ENCODE results near the gene SEZ6L2. TPM values are rescaled to one million over a fixed set of nuclear protein-coding genes. Genes with fewer than 3 reads are reported as not detected.
"Not testable (repeated sequence)": the region's sequence is repeated elsewhere in the genome, so short reads cannot be mapped to it uniquely, and the experiment has no call there.

Gene SEZ6L2
- total RNA-seq, 1 experiment from 2014 or later = not detected

DNA sequence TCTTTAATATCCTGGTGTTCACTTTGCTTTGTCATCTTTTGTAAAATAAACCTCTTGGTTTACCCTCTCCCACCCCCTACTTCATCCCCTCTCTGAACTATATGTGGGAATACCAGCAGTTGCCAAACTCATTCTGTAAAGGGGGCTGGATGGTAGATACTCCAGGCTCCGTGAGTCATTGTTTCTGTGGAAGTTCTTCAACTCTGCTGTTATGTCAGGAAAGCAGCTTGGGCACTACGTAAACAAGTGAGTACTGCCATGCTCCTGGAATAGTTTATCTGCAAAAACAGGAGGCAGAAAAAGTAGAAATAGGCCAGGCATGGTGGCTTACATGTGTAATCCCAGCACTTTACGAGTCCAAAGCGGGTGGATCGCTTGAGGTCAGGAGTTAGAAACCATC, 61.5 kb downstream of the SEZ6L2 start:
- Histone ChIP-seq H4K20me1 (ENCODE audit: insufficient read depth, low read depth, low read length) (no peaks in the 10 kb centered on the region), H3K9ac (ENCODE audit: low read length) (no peak overlapping the region), H3K36me3 (ENCODE audit: insufficient read depth, low read length) (no peaks in the 10 kb centered on the region)

DNA sequence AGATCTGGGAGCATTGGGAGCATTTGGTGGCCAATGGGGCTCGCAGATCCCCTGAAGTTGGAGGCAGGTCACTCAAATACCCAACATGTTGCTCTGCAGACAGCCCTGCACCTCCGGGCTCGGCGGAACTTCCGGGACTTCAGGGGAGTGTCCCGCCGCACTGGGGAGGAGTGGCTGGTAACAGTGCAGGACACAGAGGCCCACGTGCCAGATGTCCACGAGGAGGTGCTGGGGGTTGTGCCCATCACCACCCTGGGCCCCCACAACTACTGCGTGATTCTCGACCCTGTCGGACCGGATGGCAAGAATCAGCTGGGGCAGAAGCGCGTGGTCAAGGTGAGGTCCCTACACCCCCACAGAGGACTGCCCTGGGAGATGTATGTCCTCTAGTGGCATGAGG, 62.7 kb downstream of the SEZ6L2 start:
- Histone ChIP-seq H3K27ac (ENCODE audit: low read length) (no peak overlapping the region), H3K36me3 (ENCODE audit: insufficient read depth, low read length) (no peaks in the 10 kb centered on the region), H3K9me3 (ENCODE audit: low read length) (no peaks in the 10 kb centered on the region), H3K4me2 (ENCODE audit: low read depth, low read length, poor library complexity, severe bottlenecking) (no peak overlapping the region), H3K27me3 (ENCODE audit: low read length) (no peaks in the 10 kb centered on the region), H3K9me2 (replicated peaks; ENCODE audit: insufficient read depth, low read length) (no peaks in the 10 kb centered on the region), H3K9ac (ENCODE audit: low read length) (no peak overlapping the region), H2AFZ (ENCODE audit: low read length) (no peak overlapping the region), H4K20me1 (ENCODE audit: insufficient read depth, low read depth, low read length) (no peaks in the 10 kb centered on the region), H3K4me1 (ENCODE audit: low read length) (no peaks in the 10 kb centered on the region), H3K4me3 (ENCODE audit: low read length) (no peak overlapping the region), H3K79me2 (ENCODE audit: low read length) (no peaks in the 10 kb centered on the region)
- DNase-seq = no peak

More for the DNA sequence above, 61.5 kb downstream of the SEZ6L2 start:
- no peaks in the 10 kb centered on the region for H3K9me3 ChIP-seq (ENCODE audit: low read length)
- DNase-seq = no peak
- H3K4me3 ChIP-seq (ENCODE audit: low read length) = no peak overlapping the region
- no peaks in the 10 kb centered on the region for H3K4me1 ChIP-seq (ENCODE audit: low read length)
- no peak overlapping the region for H3K27ac ChIP-seq (ENCODE audit: low read length)
- no peaks in the 10 kb centered on the region for H3K79me2 ChIP-seq (ENCODE audit: low read length)
- no peaks in the 10 kb centered on the region for H3K9me2 ChIP-seq (replicated peaks; ENCODE audit: insufficient read depth, low read length)
- H2AFZ ChIP-seq (ENCODE audit: low read length) = no peak overlapping the region
- H3K4me2 ChIP-seq (ENCODE audit: low read depth, low read length, poor library complexity, severe bottlenecking) = no peak overlapping the region
- H3K27me3 ChIP-seq (ENCODE audit: low read length) = no peaks in the 10 kb centered on the region

DNA sequence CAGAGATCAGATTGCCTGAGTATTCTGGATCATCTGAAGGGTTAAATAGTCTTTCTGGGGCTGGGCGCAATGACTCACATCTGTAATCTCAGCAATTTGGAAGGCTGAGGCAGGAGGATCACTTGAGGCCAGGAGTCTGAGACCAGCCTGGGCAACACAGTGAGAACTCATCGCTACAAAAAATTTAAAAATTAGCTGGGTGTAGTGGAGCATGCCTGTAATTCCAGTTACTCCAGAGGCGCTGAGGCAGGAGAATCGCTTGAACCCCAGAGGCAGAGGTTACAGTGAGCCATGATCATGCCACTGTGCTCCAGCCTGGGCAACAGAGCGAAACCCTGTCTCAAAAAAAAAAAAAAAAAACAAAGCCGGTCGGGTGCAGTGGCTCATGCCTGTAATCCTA, 63.4 kb downstream of the SEZ6L2 start:
- Histone ChIP-seq H3K36me3 (ENCODE audit: insufficient read depth, low read length) (no peaks in the 10 kb centered on the region), H3K9ac (ENCODE audit: low read length) (no peak overlapping the region), H3K4me3 (ENCODE audit: low read length) (no peak overlapping the region), H3K79me2 (ENCODE audit: low read length) (no peaks in the 10 kb centered on the region), H3K4me1 (ENCODE audit: low read length) (no peaks in the 10 kb centered on the region), H4K20me1 (ENCODE audit: insufficient read depth, low read depth, low read length) (no peaks in the 10 kb centered on the region), H3K27me3 (ENCODE audit: low read length) (no peaks in the 10 kb centered on the region), H3K27ac (ENCODE audit: low read length) (no peak overlapping the region), H3K9me3 (ENCODE audit: low read length) (no peaks in the 10 kb centered on the region), H2AFZ (ENCODE audit: low read length) (no peak overlapping the region), H3K9me2 (replicated peaks; ENCODE audit: insufficient read depth, low read length) (no peaks in the 10 kb centered on the region), H3K4me2 (ENCODE audit: low read depth, low read length, poor library complexity, severe bottlenecking) (no peak overlapping the region)
- DNase-seq = no peak

DNA sequence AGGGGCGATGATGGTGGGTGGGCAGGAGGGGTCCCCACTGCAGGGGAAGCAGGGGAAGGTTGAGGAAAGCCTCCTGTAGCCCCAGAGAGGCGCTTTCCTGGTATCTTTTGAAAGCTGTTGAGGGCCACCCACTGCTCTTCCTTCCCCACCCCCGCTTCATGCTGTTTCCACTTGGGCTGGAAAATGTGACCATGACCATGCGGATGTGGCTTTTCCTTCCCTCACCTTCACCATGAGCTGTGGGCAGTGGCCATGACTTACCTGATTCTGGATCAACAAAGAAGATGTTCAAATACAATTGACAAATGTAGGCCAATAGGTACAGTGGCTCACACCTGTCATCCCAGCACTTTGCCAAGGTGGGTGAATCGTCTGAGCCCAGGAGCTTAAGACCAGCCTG, 65.3 kb downstream of the SEZ6L2 start:
- no peak for DNase-seq
- Histone ChIP-seq H3K27ac (ENCODE audit: low read length) (no peak overlapping the region), H3K9ac (ENCODE audit: low read length) (no peak overlapping the region), H3K9me3 (ENCODE audit: low read length) (no peaks in the 10 kb centered on the region), H3K4me1 (ENCODE audit: low read length) (no peaks in the 10 kb centered on the region), H3K4me2 (ENCODE audit: low read depth, low read length, poor library complexity, severe bottlenecking) (no peak overlapping the region), H3K4me3 (ENCODE audit: low read length) (no peak overlapping the region), H3K9me2 (replicated peaks; ENCODE audit: insufficient read depth, low read length) (no peaks in the 10 kb centered on the region), H3K27me3 (ENCODE audit: low read length) (no peaks in the 10 kb centered on the region), H4K20me1 (ENCODE audit: insufficient read depth, low read depth, low read length) (no peaks in the 10 kb centered on the region), H2AFZ (ENCODE audit: low read length) (no peak overlapping the region), H3K36me3 (ENCODE audit: insufficient read depth, low read length) (no peaks in the 10 kb centered on the region), H3K79me2 (ENCODE audit: low read length) (no peaks in the 10 kb centered on the region)

DNA sequence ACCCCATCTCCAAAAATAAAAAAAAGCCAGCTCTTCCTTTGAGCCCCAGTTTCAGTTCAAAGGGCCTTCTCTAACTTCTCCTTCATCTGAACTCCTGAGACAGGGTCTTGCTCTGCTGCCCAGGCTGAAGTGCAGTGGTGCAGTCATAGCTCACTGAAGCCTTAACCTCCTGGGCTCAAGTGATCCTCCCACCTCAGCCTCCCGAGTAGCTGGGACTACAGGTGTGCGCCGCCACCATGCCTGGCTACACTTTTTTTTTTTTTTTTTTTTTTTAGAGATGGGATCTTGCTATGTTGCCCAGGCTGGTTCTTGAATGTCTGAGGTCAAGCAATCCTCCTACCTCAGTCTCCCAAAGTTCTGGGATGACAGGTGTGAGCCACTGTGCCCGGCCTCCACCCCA, 66.1 kb downstream of the SEZ6L2 start:
- not testable (repeated sequence) for DNase-seq

DNA sequence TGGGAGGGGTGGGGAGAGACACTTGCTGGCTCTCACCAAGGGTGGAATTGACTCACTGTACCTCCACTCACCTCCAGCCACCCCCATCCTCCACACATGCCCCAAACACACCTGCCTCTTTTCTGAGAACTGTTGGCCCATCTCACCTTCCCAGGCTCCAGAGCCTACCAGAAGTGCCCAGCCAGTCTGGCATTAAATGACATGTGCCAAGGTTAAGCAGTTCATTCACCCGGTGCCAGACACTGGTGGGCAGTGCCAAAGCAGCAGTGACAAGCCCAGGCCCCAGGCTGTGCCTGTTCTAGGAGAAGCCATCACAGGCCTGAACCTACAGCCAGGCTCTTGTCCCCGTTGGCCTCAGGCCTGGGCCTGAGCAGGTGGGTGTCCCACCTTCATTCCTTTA, 67.9 kb downstream of the SEZ6L2 start:
- Histone ChIP-seq H3K9me3 (ENCODE audit: low read length) (no peaks in the 10 kb centered on the region), H3K4me1 (ENCODE audit: low read length) (no peaks in the 10 kb centered on the region), H3K27me3 (ENCODE audit: low read length) (no peaks in the 10 kb centered on the region), H3K4me2 (ENCODE audit: low read depth, low read length, poor library complexity, severe bottlenecking) (no peak overlapping the region), H2AFZ (ENCODE audit: low read length) (no peak overlapping the region), H3K9ac (ENCODE audit: low read length) (no peak overlapping the region), H3K4me3 (ENCODE audit: low read length) (no peak overlapping the region), H3K36me3 (ENCODE audit: insufficient read depth, low read length) (no peaks in the 10 kb centered on the region), H3K9me2 (replicated peaks; ENCODE audit: insufficient read depth, low read length) (no peaks in the 10 kb centered on the region), H4K20me1 (ENCODE audit: insufficient read depth, low read depth, low read length) (no peaks in the 10 kb centered on the region), H3K79me2 (ENCODE audit: low read length) (no peaks in the 10 kb centered on the region), H3K27ac (ENCODE audit: low read length) (no peak overlapping the region)
- no peak for DNase-seq

More for the DNA sequence above, 66.1 kb downstream of the SEZ6L2 start:
- not testable (repeated sequence) for H3K9me3 ChIP-seq (ENCODE audit: low read length); H3K9ac ChIP-seq (ENCODE audit: low read length); H4K20me1 ChIP-seq (ENCODE audit: insufficient read depth, low read depth, low read length); H3K27me3 ChIP-seq (ENCODE audit: low read length); H3K79me2 ChIP-seq (ENCODE audit: low read length); H2AFZ ChIP-seq (ENCODE audit: low read length); H3K4me2 ChIP-seq (ENCODE audit: low read depth, low read length, poor library complexity, severe bottlenecking); H3K9me2 ChIP-seq (replicated peaks; ENCODE audit: insufficient read depth, low read length); H3K4me1 ChIP-seq (ENCODE audit: low read length); H3K27ac ChIP-seq (ENCODE audit: low read length); H3K36me3 ChIP-seq (ENCODE audit: insufficient read depth, low read length); H3K4me3 ChIP-seq (ENCODE audit: low read length)

DNA sequence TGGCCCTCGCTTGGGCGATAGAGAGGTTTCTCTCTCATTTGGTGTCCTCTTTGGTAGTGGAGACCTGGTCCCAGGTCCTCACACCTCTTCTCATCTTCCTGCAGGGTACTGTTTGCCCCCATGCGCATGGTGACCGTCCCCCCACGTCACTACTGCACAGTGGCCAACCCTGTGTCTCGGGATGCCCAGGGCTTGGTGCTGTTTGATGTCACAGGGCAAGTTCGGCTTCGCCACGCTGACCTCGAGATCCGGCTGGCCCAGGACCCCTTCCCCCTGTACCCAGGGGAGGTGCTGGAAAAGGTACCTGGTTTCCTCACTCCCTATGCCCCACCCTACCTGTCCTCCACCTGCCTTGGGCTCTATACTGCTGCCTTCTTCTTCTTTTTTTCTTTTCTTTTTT, 68.6 kb downstream of the SEZ6L2 start:
- Histone ChIP-seq H2AFZ (ENCODE audit: low read length) (no peak overlapping the region), H3K79me2 (ENCODE audit: low read length) (no peaks in the 10 kb centered on the region), H3K27ac (ENCODE audit: low read length) (no peak overlapping the region), H3K27me3 (ENCODE audit: low read length) (no peaks in the 10 kb centered on the region), H4K20me1 (ENCODE audit: insufficient read depth, low read depth, low read length) (no peaks in the 10 kb centered on the region), H3K4me2 (ENCODE audit: low read depth, low read length, poor library complexity, severe bottlenecking) (no peak overlapping the region), H3K9ac (ENCODE audit: low read length) (no peak overlapping the region), H3K9me3 (ENCODE audit: low read length) (no peaks in the 10 kb centered on the region), H3K36me3 (ENCODE audit: insufficient read depth, low read length) (no peaks in the 10 kb centered on the region), H3K4me3 (ENCODE audit: low read length) (no peak overlapping the region), H3K4me1 (ENCODE audit: low read length) (no peaks in the 10 kb centered on the region), H3K9me2 (replicated peaks; ENCODE audit: insufficient read depth, low read length) (no peaks in the 10 kb centered on the region)
- no peak for DNase-seq

DNA sequence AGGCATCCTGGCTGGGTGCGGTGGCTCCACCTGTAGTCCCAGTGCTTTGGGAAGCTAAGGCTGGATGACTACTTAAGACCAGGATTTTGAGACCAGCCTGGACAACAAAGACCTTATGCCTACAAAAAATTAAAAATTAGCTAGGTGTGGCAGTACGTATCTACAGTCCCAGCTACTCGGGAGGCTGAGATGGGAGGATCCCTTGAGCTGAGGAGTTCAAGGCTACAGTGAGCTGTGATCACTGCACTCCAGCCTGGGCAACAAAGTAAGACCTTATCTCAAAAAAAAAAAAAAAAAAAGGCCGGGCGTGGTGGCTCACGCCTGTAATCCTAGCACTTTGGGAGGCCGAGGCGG, 73.0 kb downstream of the SEZ6L2 start:
- Histone ChIP-seq H2AFZ (ENCODE audit: low read length) (no peak overlapping the region), H3K9ac (ENCODE audit: low read length) (no peak overlapping the region), H3K27ac (ENCODE audit: low read length) (no peak overlapping the region), H3K4me2 (ENCODE audit: low read depth, low read length, poor library complexity, severe bottlenecking) (no peak overlapping the region), H3K4me3 (ENCODE audit: low read length) (no peak overlapping the region), H4K20me1 (ENCODE audit: insufficient read depth, low read depth, low read length) (peaks cover 6% of the 10 kb centered on the region; the same call in 1 of the 2 replicates), H3K79me2 (ENCODE audit: low read length) (no peaks in the 10 kb centered on the region), H3K27me3 (ENCODE audit: low read length) (no peaks in the 10 kb centered on the region), H3K9me3 (ENCODE audit: low read length) (no peaks in the 10 kb centered on the region), H3K4me1 (ENCODE audit: low read length) (no peaks in the 10 kb centered on the region), H3K36me3 (ENCODE audit: insufficient read depth, low read length) (no peaks in the 10 kb centered on the region), H3K9me2 (replicated peaks; ENCODE audit: insufficient read depth, low read length) (no peaks in the 10 kb centered on the region)
- no peak for DNase-seq

Data from Karpas-422 (cell line).